Peyer's patch (tissue), 4 donors: Measurements from ENCODE around the gene GFI1B.

Experiments used
- CTCF ChIP-seq, 6 experiments: fragments of 450-650 bp in 4 of 6; fragments of 200-600 bp in 2 of 6; sonication (generic) in 1 of 6; IDR thresholded peaks; one replicate each; pipeline ENCODE4 v1.5.1; 2017 to 2019; ENCODE audit warnings: antibody characterized with exemption in 6 of 6, mild to moderate bottlenecking in 3 of 6, moderate library complexity in 1 of 6
- POLR2A ChIP-seq, 2 donors: fragments of 450-650 bp; IDR thresholded peaks; one replicate each; pipeline ENCODE4 v1.5.1; 2017; ENCODE audit warnings: antibody characterized with exemption in 2 of 2, mild to moderate bottlenecking in 2 of 2, moderate library complexity in 2 of 2

- TF ChIP-seq POLR2A (IDR thresholded peaks at IDR 0.05) (no peak), CTCF (IDR thresholded peaks at IDR 0.05) (no peak)
Measured at GRCh38 chr9:132973713-132974112, 4.8 kb upstream of the GFI1B start.
